GM18867 (cell line): ENCODE measurements around the gene RHOB.
A peak's percentile ranks its signal among the peaks of the same experiment; 100 is the strongest.
"Not testable (repeated sequence)": the region's sequence is repeated elsewhere in the genome, so short reads cannot be mapped to it uniquely, and the experiment has no call there.

Source experiments
- ATAC-seq: cut with Tn5 transposase; IDR thresholded peaks from one replicate; pipeline ENCODE4 v1.9.1; 2021; ENCODE audit warnings: mild to moderate bottlenecking, moderate library complexity; ENCODE audit not compliant: unreplicated experiment

Gene RHOB

GRCh38 chr2:20422402-20423271 lies 24.2 kb upstream of the RHOB start:
- ATAC-seq: no peak

DNA sequence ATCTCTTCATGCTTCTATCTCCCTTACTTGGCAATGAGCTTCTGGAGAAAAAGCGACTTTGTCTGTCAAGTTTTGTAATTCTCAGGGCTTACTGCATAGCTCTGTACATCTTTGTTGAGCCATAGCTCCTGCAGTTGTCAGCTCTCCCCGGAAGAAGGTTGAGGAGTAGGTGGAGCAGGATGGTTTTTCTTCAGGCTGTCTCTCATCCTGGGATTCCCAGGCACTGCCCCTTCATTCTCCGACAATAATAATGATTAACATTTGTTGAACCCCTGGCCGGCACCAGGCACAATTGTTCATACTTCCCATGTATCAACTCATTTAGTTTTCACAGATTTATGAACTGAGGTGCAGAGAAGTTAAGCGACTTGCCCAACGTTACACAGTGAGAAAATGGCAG lies 23.5 kb upstream of the RHOB start:
- no peak for ATAC-seq

GRCh38 chr2:20423847-20424246 lies 23.0 kb upstream of the RHOB start:
- no peak for ATAC-seq

GRCh38 chr2:20424300-20425290 lies 22.3 kb upstream of the RHOB start:
- peak; percentile 72 for ATAC-seq

DNA sequence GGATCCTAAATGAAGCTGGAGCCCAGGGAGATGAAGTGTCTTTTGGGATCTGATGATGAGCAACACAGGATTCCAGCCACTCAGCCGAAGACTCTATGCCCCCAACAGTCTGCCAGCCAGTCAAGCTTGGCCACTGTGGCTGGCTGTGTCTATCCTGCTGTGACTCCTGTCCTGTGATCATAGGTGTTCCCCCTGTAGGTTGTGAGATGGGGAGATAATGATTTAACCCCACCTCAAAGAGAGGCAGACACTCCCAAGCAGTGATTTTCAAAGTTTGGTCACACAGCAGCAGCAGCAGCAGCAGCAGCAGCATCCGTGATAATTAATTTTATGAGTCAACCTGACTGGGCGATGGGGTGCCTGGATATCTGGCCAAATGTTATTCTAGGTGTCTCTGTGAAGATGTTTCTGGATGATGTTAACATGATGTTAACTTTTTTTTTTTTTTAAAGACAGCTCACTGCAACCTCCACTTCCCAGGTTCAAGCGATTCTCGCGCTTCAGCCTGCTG lies 21.4 kb upstream of the RHOB start:
- ATAC-seq: no peak

GRCh38 chr2:20425884-20426283 lies 21.0 kb upstream of the RHOB start:
- ATAC-seq: no peak

DNA sequence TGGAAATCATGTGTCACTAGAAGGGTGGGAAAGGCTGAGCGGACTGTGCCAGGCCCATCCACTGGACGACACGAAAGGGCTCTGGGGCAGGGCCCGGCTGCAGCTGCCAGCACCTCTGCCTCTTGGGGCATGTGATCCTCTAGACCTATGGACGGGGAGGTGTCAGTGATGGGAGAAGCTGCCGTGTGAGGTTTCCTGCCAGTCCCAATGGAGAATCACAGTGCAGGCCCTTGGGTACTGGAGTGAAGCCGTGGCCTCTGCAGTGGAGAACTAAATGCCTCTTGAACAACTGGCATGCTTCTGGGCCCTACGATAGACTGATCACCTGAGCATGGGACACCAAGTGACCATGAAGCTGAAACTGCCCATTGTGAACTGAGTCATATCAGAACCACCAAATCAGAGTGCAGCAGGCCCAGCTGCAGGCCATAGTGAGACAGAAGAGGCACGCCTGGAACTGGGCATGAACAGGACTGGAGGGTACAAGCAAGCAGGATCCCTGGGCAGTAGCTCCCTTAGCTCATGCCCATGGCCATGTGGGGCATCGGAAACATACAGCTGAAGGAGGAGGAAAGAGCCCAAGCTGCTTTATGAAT lies 18.8 kb upstream of the RHOB start:
- ATAC-seq: no peak

GRCh38 chr2:20428717-20429490 lies 18.0 kb upstream of the RHOB start:
- ATAC-seq: no peak

- peak; percentile 76 for ATAC-seq
Measured at GRCh38 chr2:20429528-20429927, 17.3 kb upstream of the RHOB start.

GRCh38 chr2:20430035-20430434 lies 16.8 kb upstream of the RHOB start:
- no peak for ATAC-seq

- peak; percentile 46 for ATAC-seq
Measured at GRCh38 chr2:20430461-20431300, 16.2 kb upstream of the RHOB start.

DNA sequence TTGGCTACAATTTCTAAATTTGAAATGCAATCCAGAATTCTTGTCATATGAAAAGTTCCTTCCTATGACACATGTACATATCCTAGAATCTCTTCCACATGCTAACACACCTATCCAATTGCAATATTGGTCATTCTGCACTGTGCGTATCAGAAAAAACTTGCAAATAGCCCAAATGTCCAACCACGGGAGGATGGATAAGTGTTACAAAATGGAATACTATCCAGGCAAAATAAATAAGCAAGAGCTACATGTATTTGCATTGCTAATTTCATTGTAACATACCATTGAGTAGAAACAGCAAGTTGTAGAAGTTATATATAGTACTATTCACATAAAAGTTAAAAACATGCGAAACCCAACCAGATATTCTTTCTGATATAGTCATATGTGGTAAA lies 15.6 kb upstream of the RHOB start:
- ATAC-seq: no peak

GRCh38 chr2:20431772-20432171 lies 15.1 kb upstream of the RHOB start:
- ATAC-seq: no peak

DNA sequence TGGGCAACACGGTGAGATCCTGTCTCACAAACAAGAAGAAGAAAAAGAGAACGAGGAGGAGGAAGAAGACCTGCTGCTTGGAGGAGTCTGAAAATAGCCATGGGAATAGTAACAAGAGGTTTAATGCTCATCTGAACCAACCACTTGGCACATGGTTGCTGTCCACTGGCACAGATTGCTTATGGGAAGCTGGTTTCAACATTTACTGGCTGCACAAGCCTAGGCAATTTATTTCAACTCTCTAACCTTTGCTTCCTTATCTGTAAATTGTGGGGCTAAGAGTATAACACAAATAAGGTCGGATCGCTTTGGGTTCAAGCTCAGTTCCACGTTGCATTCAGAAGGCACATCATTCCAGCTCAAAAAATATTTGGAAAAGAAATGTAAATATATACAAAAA lies 14.2 kb upstream of the RHOB start:
- no peak for ATAC-seq

DNA sequence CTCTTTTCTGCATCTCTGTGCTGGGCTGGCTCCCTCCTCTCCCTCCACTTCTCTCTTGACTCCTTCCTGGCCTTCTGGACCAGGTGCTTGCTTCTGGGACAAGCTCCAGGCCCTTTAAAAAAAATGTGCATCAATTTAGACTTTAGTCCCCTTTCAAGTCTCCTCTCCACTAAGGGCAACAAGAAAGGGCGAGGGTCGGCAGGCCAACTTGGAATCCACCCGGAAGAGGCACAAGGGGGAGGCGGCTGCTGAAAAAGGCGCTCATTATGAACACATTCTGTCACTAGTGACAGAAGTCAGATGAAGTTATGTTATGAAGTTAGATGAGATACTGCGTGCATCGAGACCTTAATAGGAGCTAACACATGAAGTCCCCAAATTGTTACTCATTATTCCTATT lies 13.6 kb upstream of the RHOB start:
- no peak for ATAC-seq

DNA sequence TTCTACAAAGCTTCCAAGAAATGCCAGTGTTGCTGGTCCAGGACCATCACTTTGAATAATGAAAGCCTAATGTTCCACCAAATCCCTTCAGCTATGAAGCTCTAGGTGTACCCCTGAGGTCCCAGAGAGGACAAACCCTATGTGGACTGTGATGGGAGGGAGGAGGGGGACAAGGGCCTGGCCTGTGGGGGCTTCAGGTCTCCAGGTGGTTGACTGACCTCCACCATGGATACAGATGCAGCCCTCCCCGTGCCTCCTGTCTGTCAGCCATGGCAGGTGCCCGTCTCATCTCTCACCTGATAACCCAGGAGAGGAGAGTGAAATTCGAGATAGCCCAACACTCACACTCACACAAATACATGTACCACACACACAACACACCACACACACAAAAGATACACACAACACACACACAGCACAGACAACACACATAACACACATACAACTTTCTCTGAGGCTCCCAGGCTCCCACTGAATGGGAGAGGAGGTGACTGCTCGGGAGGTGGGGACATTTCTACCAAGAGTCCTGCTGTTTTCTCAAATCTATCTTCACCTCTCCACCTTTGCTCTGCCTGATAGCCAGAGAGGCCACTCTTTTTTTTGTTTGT lies 12.8 kb upstream of the RHOB start:
- no peak for ATAC-seq

DNA sequence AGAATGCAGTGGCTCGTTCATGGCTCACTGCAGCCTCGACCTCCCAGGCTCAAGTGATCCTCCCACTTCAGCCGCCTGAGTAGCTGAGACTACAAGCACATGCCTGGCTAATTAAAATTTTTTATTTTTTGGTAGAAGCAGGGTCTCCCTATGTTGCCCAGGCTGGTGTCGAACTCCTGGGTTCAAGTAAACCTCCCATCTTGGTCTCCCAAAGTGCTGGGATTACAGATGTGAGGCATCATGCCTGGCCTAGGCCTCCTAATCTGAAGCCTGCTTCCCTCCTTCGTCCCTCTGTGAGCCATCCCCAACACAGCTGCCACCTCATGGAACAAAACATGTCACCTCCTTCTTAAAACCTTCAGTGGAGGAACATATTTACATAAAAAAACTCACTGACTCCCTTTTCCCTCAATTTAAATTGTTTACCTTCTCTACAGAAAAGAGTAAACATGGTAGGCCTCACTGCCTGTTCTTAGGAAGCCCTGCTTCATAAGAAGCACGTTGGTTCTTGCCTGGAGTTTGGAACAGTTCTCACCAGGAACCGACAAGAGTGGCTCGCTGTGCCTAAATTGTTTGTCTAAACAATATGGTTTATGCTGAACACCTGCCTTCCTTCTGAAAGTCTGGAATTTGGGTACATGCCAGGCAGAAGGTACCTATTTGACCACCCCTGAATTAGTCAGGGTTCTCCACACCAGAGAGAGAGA lies 12.1 kb upstream of the RHOB start:
- no peak for ATAC-seq

- not testable (repeated sequence) for ATAC-seq
Measured at GRCh38 chr2:20435456-20435855, 11.4 kb upstream of the RHOB start.
